ENCODE data around the gene PFN2. TPM values are rescaled to one million over a fixed set of nuclear protein-coding genes. Genes with fewer than 3 reads are reported as not detected.

PFN2 gene
- total RNA-seq, 4 donors from 2014 or later, result 6.5 to 19.9 (median 13.2) TPM

- Histone ChIP-seq H3K36me3 (no peaks in the 10 kb centered on the region), H3K27ac (no peak overlapping the region), H3K4me1 (no peaks in the 10 kb centered on the region), H3K4me3 (no peak overlapping the region), H3K9me3 (no peaks in the 10 kb centered on the region), H3K27me3 (no peaks in the 10 kb centered on the region)
- TF ChIP-seq CTCF (IDR thresholded peaks at IDR 0.05), result no peak
- TF ChIP-seq EP300 (IDR thresholded peaks at IDR 0.05), result no peak
- no peak for TF ChIP-seq POLR2A (IDR thresholded peaks at IDR 0.05)
- TF ChIP-seq POLR2AphosphoS5 (IDR thresholded peaks at IDR 0.05), result no peak
- no peak for DNase-seq (ENCODE audit: low spot score in 2 of 2)
- 36% methylated on average over 4 of the region's 4 CpGs for WGBS
Measured at GRCh38 chr3:150005243-150006112, 34.8 kb upstream of the PFN2 start.

- DNase-seq (ENCODE audit: low spot score in 2 of 2), result no peak
- Histone ChIP-seq H3K4me3 (no peak overlapping the region), H3K9me3 (no peaks in the 10 kb centered on the region), H3K4me1 (no peaks in the 10 kb centered on the region), H3K27me3 (no peaks in the 10 kb centered on the region), H3K27ac (no peak overlapping the region), H3K36me3 (no peaks in the 10 kb centered on the region)
- TF ChIP-seq POLR2AphosphoS5 (IDR thresholded peaks at IDR 0.05) (no peak), CTCF (IDR thresholded peaks at IDR 0.05) (no peak), EP300 (IDR thresholded peaks at IDR 0.05) (no peak), POLR2A (IDR thresholded peaks at IDR 0.05) (no peak)
Measured at GRCh38 chr3:150000641-150001040, 29.9 kb upstream of the PFN2 start.

- WGBS, result 96% methylated on average over 4 of the region's 4 CpGs
Measured at GRCh38 chr3:149999421-149999820, 28.7 kb upstream of the PFN2 start.

GRCh38 chr3:149998946-149999345 is 28.3 kb upstream of the PFN2 start:
- Histone ChIP-seq H3K27ac (no peak overlapping the region), H3K27me3 (no peaks in the 10 kb centered on the region), H3K4me3 (no peak overlapping the region), H3K9me3 (peaks cover 6% of the 10 kb centered on the region), H3K4me1 (no peaks in the 10 kb centered on the region), H3K36me3 (no peaks in the 10 kb centered on the region)
- no peak for TF ChIP-seq POLR2A (IDR thresholded peaks at IDR 0.05)
- no peak for TF ChIP-seq EP300 (IDR thresholded peaks at IDR 0.05)
- no peak for TF ChIP-seq POLR2AphosphoS5 (IDR thresholded peaks at IDR 0.05)
- 95% methylated on average over 1 of the region's 1 CpG for WGBS
- no peak for DNase-seq (ENCODE audit: low spot score in 2 of 2)

More at GRCh38 chr3:149999421-149999820, 28.7 kb upstream of the PFN2 start:
- Histone ChIP-seq H3K9me3 (peaks cover 6% of the 10 kb centered on the region), H3K27me3 (no peaks in the 10 kb centered on the region), H3K36me3 (no peaks in the 10 kb centered on the region), H3K4me1 (no peaks in the 10 kb centered on the region), H3K4me3 (no peak overlapping the region), H3K27ac (no peak overlapping the region)
- no peak for DNase-seq (ENCODE audit: low spot score in 2 of 2)
- TF ChIP-seq POLR2AphosphoS5 (IDR thresholded peaks at IDR 0.05), result no peak
- no peak for TF ChIP-seq CTCF (IDR thresholded peaks at IDR 0.05)
- no peak for TF ChIP-seq EP300 (IDR thresholded peaks at IDR 0.05)
- TF ChIP-seq POLR2A (IDR thresholded peaks at IDR 0.05), result no peak

GRCh38 chr3:149992416-149993058 is 21.8 kb upstream of the PFN2 start:
- Histone ChIP-seq H3K27ac (no peak overlapping the region), H3K27me3 (no peaks in the 10 kb centered on the region), H3K4me3 (no peak overlapping the region), H3K36me3 (no peaks in the 10 kb centered on the region), H3K9me3 (peaks cover 6% of the 10 kb centered on the region), H3K4me1 (no peaks in the 10 kb centered on the region)
- no peak for TF ChIP-seq POLR2AphosphoS5 (IDR thresholded peaks at IDR 0.05)
- TF ChIP-seq EP300 (IDR thresholded peaks at IDR 0.05), result no peak
- TF ChIP-seq POLR2A (IDR thresholded peaks at IDR 0.05), result no peak
- no peak for TF ChIP-seq CTCF (IDR thresholded peaks at IDR 0.05)
- no peak for DNase-seq (ENCODE audit: low spot score in 2 of 2)
- WGBS, result 98% methylated on average over 4 of the region's 4 CpGs
